GM21529 (cell line): ENCODE results near the gene SULT4A1.

Source experiments
- ATAC-seq: cut with Tn5 transposase; IDR thresholded peaks from one replicate; pipeline ENCODE4 v1.9.1; 2021; ENCODE audit not compliant: unreplicated experiment

The SULT4A1 gene

GRCh38 chr22:43861529-43861928 lies 784 bp downstream of the SULT4A1 start:
- ATAC-seq = no peak

DNA sequence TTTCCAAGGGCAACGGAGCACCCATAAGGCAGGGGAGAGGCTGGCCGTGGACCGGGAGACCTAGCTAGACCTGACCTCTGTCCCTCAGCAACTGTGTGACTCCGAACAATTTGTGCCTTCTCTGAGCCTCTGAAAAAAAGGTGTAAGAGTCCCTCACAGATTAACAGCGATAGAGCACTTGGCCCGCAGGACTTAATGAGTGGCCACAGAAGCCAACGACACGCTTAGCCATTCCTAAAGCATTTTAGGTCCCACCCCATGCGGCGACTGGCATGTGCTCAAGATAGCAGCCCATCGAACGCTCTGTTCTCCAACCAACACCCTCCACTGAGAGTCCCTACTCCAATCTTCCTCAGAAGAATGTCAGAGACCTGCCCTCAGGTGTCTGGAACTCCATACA lies 1.5 kb downstream of the SULT4A1 start:
- ATAC-seq = no peak

DNA sequence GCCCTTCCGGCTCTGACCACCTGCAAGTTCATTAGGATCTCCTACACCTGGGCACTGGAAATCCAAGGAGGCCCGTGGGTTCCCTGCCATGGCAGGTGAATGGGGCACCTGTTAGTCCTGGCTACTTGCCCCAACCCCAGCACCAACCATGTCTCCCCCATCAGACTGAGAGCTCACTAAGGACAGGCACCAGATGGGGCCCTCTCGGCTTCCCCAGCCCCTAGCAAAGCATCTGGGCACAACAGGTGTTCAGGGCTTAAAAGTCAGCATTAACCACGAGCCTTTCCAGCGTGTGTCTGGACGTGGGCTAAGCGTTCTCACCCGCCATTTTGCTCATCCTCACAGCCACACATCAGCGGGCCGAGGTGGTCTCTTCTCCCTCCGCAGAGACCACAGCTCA lies 2.2 kb downstream of the SULT4A1 start:
- ATAC-seq = no peak

DNA sequence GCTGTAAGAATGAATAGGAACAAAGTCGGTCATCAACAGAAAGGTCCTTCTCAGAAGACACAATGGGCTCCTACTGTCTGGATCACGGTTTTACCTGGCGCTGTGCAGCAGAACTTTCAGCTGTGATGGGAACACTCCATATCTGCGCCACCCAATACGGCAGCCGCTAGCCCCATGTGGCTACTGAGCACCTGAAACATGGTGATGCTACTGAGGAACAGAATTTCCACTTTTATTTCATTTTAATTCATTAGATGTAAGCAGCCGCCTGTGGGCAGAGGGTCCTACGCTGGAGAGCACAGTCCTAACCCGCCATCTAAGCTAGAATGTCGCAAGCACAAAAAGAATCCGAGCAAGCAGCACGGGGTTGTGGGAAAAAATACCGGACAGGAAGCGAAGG lies 2.7 kb downstream of the SULT4A1 start:
- ATAC-seq = no peak

DNA sequence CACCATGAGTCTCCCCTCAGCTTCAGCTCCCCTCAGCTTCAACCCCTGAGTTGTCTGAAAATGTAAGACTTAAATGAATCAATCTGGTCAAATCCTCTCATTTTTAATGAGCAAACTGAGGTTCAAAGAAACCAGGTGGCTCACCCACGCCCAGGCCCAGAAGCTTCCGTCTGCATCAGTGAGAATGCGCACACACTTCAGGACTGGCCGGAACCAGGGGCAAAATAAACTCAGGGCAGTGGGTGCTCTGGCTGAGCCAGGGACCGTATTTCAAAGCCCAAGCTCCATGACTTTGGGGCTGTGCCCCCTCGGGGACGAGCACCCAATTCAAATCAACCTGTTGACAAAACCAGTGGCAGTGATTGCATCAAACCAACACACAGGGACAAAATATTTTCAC lies 3.1 kb downstream of the SULT4A1 start:
- no peak for ATAC-seq

DNA sequence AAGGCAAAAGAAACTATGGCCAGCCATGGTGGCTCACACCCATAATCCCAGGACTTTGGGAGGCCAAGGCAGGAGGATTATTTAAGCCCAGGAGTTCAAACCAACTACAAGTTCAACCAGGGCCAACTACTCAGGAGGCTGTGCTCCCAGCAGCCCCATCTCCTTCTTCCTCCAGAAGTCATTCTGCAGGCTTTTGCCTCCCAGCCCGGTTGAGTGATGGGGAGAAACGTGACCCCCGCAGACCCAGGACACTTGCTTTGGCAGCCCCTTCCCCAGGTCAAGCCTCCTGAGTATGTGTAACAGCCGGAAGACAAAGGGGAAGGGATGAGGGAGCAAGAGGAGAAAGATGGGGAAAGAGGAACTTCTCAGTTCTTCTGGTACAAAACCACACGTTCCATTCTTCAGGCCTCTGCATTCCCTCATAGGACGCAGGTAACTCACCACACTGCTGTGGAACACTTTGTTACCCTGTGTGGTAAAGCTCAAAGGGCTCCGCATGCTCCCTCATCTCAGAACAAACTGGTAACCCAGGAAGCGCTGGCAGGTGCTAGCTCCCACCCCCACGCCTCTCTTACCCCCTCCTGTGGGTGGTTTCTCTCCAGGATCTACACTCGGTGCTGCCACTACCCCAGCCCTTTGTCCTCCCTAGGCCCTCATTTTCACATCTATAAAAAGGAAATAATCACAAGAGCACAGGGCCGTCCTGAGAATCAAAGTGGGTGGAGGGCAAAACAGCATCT lies 4.0 kb downstream of the SULT4A1 start:
- no peak for ATAC-seq

DNA sequence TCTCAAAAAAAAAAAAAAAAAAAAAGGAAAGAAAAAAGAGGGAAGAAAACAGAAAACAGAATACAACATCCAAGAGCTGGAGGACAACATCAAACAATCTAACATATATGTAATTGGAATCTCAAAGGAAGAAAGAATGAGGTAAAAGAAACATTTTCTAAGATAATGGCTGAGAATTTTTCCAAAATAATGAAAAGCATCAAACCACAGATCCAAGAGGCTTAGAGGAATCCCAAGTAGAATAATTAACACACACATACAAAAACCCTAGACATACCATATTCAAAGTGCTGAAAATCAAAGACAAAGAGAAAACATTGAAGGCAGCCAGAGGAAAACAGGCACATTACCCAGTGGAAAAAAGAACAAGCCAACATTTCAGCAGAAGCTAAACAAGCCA lies 4.9 kb downstream of the SULT4A1 start:
- no peak for ATAC-seq

GRCh38 chr22:43855431-43855830 lies 6.9 kb downstream of the SULT4A1 start:
- ATAC-seq = no peak

- no peak for ATAC-seq
Measured at GRCh38 chr22:43854786-43855271, 7.5 kb downstream of the SULT4A1 start.

GRCh38 chr22:43854121-43854785 lies 8.1 kb downstream of the SULT4A1 start:
- no peak for ATAC-seq

DNA sequence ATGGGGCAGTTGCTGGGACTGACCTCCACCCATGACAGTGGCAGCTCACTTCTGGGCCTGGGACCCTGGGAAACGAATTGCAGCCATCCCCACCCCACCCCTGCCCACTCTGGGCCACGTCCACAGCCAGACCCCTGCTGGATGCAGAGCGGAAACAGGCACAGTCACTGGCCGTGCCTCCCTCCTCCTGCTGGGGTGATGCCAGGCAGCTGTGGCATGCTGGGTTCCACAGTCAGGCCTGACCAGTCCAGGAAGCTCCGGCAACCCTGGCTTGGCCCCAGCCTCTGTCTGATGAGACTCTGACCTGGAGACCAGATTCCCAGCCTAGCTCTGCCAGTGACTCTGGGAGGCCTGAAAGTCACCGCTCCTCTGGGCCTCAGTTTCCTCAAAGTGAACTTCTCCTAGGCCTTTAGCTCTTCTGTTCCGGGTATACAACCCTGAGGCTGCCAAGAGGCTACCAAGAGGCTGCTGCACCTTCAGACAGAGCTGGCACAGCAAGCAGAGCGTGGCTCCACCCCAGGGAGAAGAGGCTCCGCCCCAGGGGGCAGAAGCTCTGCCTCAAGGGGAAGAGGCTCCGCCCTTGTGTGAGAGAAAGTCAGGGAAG lies 8.9 kb downstream of the SULT4A1 start:
- no peak for ATAC-seq

DNA sequence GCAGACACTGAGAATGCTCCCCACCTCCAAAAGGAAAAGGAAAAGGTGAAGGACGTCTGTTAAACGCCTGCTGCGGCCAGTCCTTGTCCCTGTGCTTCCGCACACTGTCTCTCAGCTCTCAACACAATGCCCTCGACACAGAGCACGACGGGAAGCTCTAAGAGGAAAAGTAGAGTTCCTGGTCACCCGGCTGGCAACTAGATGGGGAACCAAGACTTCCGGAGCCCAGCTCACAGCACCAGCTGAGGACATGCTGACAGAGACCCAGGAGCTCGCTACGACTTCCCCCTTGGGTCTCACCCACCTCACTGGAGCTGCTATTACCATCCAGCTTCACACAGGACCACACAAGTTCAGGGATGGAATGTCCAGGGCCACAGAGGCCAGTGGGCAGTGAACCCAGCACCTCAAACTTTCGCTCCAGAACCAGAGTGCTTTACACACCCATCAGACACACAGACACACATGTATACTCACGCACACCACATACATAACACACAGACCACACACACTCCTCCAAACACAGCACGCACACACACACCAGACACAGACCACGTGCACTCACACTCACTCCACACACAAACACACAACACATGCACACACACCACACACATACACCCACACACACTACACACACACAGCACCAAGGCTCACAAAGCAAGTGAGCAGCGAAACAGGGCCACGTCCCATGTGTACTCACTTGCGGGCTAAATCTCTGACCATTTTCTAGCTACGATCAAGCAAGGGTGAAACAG lies 9.6 kb downstream of the SULT4A1 start:
- ATAC-seq = no peak

DNA sequence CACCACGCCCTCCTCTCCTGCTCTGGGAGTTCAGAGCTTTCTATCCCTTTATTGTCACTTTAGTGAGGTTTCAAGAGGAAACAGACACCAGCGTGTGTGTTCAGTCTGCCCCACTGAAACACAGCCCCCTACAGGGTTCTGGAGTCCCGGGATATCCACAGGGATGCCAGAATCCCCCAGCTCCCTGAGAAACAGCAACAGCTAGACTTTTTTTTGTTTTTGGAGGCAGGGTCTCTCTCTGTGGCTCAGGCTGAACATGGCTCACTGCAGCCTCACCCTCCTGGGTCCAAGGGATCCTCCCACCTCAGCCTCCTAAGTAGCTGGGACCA lies 10.4 kb downstream of the SULT4A1 start:
- no peak for ATAC-seq

DNA sequence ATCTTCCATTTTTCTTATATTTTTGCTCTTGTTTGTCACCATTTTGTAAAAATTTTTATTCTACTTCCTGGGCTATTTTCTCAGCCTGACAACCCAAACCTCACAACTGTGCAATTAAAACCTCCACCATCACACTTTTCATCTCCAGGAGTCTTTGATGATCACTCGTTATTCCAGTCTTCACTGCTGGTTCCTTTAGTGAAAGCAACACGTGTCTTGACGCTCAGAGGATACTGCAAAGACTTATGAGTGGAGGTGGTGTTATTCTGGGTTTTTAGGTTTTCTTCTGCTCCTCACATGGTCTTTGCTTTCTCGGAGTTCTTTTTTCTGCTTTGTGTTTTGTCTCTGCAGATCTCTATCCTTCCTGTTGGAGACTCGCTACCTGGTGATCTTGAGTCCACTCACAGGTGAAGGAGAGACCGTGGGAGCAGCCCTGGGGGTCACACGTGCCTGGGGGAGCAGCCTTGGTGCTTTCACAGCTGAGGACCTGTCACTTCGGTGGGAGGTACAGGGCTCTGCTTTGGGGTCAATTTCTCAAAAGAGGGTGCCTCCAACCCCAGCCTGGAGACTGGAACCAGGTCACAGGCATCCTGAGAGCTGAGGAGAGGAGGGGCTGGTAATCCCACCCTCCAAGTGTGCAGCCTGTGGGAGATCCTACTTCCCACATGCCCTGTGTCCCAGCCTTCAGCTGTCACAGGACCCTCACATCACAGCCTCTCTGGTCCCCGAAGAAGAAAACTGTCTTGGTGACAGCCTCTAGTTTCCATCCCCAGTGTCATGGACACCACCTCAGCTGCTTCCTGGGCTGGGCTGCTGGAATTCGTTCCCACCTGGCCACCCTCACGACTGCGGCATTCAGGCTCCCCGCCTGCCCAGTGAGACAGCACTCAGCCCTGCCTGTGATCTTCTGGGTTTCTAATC lies 11.0 kb downstream of the SULT4A1 start:
- ATAC-seq = no peak

DNA sequence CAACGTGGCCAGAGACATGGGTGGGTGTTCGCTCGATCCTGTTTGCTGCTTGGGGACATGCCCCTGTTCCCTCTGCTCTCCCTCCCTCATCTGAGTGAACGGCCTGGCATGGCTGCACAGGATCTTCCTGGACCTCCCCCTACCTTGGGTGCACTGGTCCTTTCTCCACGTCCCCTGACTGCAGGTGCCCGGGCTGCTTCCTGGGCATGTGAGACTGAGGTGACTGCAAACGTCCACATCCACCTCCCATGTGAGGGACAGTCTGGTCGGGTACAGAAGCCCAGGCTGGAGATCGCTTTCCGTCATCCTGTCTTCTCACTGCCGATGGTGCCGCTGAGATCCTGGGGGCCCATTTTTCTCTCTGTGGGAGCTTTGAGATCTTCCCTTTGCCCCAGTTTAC lies 11.8 kb downstream of the SULT4A1 start:
- ATAC-seq = no peak

GRCh38 chr22:43849731-43850130 lies 12.6 kb downstream of the SULT4A1 start:
- ATAC-seq = no peak

DNA sequence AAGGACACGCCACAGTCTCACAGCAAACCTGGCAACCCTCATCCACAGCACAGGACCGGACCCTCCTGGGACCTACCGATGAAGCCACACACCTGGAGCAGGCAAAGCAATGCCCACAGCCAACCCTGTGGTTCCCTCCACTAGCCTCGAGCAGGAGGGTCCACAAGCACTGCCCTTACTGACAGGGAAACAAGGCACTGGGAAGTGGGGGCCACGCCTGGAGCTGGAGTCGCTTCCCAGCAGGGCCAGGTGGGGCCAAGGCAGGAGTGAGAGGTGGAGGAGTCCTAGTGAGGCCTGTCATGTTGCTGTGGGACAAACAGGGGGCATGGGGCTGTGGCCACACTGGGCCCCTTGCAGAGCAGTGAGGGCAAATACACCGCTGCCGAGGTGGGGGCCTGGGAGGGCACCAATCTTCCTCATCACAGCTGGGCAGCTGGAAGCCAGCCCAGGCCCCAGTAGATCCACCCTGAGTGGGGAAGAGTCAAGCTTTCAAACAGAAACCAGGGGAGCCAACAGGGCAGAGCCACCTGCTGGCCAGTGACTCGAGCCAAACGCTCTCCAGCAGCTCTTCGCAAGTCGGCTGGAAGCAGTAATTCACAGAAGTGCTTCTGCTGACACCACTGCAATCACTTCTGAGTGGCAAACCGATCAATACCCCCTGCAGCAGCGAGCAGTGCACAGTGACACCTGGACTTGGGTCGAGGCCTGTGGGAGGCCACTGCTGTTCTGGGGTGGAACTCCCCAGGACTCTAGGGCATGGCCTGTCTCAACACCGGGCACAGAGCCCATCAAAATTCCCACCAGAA lies 13.7 kb downstream of the SULT4A1 start:
- ATAC-seq = no peak

GRCh38 chr22:43847376-43848289 lies 14.7 kb downstream of the SULT4A1 start:
- ATAC-seq = no peak

DNA sequence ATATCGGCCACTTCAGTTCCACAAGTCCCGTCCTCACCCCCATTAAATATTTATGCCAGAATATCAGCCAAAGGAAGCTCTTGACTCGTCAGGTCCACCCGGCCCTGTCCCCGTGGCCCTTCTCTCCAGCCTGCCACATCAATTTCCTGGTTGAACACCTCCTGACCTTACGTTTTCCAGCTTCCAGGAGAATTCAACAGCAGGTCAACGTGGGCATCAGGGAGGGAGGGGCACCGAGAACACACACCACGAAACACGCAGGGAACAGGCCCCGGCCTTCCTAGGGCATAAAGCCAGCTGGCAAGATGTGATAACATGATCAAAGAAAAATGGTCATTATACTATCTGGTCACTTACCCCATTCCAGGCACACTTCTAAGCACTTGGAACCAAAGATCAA lies 15.3 kb downstream of the SULT4A1 start:
- no peak for ATAC-seq
